Type B pancreatic cell (in vitro differentiated cells): ENCODE results near the gene ERN2. TPM values are rescaled to one million over a fixed set of nuclear protein-coding genes. Genes with fewer than 3 reads are reported as not detected.

ENCODE experiments used
- DNase-seq: peaks from one replicate; pipeline ENCODE4 v3.0.0; 2021; ENCODE audit warnings: mixed read lengths; ENCODE audit not compliant: unreplicated experiment; ENCODE audit errors: extremely low spot score
- H3K27ac Mint-ChIP-seq: 2 replicates; pipeline ENCODE4 v1.8.0; 2021; ENCODE audit warnings: mild to moderate bottlenecking, mixed read lengths
- H3K27me3 Mint-ChIP-seq: 2 replicates; pipeline ENCODE4 v1.8.0; 2021; ENCODE audit warnings: mixed read lengths
- H3K36me3 Mint-ChIP-seq: 2 replicates; pipeline ENCODE4 v1.8.0; 2021; ENCODE audit warnings: mixed read lengths
- H3K4me1 Mint-ChIP-seq: one replicate; pipeline ENCODE4 v1.8.0; 2021; ENCODE audit warnings: mixed read lengths; ENCODE audit not compliant: unreplicated experiment
- H3K4me3 Mint-ChIP-seq: 2 replicates; pipeline ENCODE4 v1.8.0; 2021; ENCODE audit warnings: mild to moderate bottlenecking, mixed read lengths
- H3K9me3 Mint-ChIP-seq: 2 replicates; pipeline ENCODE4 v1.8.0; 2021; ENCODE audit warnings: mixed read lengths
- CTCF ChIP-seq: fragments of 200-600 bp; sonication (generic); conservative IDR thresholded peaks from 2 replicates; pipeline ENCODE4 v1.5.0; 2021; ENCODE audit warnings: antibody characterized with exemption, mild to moderate bottlenecking
- total RNA-seq: library from RNA; stranded (reverse); gene quantifications from 2 replicates; pipeline ENCODE4 v1.2.1, GENCODE V29; 2021; ENCODE audit warnings: low replicate concordance

Gene ERN2
- total RNA-seq, 1 donor from 2014 or later, result 3.1 TPM

- H3K9me3 Mint-ChIP-seq, result no peaks in the 10 kb centered on the region
- no peak for DNase-seq
- H3K27me3 Mint-ChIP-seq, result no peaks in the 10 kb centered on the region
- peaks cover 17% of the 10 kb centered on the region for H3K36me3 Mint-ChIP-seq
- H3K27ac Mint-ChIP-seq, result no peak overlapping the region
- H3K4me1 Mint-ChIP-seq, result peaks cover 23% of the 10 kb centered on the region
- TF ChIP-seq CTCF, result no peak
- H3K4me3 Mint-ChIP-seq, result no peak overlapping the region
These were observed 30.8 kb downstream of the ERN2 start for GRCh38 chr16:23682181-23682580.

DNA sequence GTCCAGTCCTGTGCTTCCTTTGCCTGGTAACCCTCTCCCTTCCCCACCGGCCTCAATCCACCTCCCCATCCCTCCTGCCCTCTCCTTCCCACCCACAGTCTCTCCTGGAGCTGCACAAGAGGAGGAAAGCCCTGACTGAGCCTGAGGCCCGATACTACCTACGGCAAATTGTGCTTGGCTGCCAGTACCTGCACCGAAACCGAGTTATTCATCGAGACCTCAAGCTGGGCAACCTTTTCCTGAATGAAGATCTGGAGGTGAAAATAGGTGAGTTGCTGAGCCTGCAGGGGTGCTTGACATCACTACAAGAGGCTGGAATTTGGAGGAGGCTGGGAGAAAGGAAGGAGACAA lies 33.1 kb downstream of the ERN2 start:
- Mint-ChIP-seq H3K4me3 (peak overlapping the region; percentile 94), H3K4me1 (peaks cover 23% of the 10 kb centered on the region), H3K36me3 (peaks cover 12% of the 10 kb centered on the region), H3K27me3 (no peaks in the 10 kb centered on the region), H3K27ac (peak overlapping the region; percentile 67), H3K9me3 (no peaks in the 10 kb centered on the region)
- TF ChIP-seq CTCF, result no peak
- DNase-seq, result no peak

- Mint-ChIP-seq H3K36me3 (peaks cover 12% of the 10 kb centered on the region), H3K4me3 (peak overlapping the region; percentile 94), H3K27me3 (no peaks in the 10 kb centered on the region), H3K27ac (peak overlapping the region; percentile 67), H3K9me3 (no peaks in the 10 kb centered on the region), H3K4me1 (peaks cover 23% of the 10 kb centered on the region)
- DNase-seq, result no peak
- no peak for TF ChIP-seq CTCF
These were observed 33.6 kb downstream of the ERN2 start for GRCh38 chr16:23679274-23679985.

DNA sequence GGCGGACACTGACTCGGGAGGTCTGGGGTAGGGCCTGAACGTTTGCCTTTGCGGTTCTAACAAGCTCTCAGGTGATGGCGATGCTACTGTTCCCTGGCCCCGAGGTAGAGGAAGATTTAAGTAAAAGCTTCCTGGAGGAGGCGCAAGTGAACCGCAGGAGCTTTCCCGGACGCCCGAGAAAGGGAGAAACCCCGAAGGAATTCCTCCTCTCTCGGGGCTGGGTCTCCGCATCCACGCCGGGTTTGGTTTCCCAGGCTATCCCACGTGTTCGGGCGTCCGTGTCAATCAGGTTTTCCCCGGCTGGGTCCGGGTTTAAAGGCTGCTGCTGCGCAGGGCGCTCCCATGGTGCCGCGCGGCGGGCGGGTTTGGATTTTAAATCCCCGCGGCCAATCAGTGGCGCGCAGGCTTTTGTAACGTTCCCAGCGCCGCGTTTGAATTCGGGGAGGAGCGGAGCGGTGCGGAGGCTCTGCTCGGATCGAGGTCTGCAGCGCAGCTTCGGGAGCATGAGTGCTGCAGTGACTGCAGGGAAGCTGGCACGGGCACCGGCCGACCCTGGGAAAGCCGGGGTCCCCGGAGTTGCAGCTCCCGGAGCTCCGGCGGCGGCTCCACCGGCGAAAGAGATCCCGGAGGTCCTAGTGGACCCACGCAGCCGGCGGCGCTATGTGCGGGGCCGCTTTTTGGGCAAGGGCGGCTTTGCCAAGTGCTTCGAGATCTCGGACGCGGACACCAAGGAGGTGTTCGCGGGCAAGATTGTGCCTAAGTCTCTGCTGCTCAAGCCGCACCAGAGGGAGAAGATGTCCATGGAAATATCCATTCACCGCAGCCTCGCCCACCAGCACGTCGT lies 34.4 kb downstream of the ERN2 start, which contains the start of gene PLK1:
TSS of gene PLK1 (plus strand) at position 460 of the 844 bp plus-strand sequence. CDS start at position 504, 44 bp downstream.
- Mint-ChIP-seq H3K27me3 (no peaks in the 10 kb centered on the region), H3K9me3 (no peaks in the 10 kb centered on the region), H3K4me1 (peaks cover 23% of the 10 kb centered on the region), H3K36me3 (peaks cover 9% of the 10 kb centered on the region), H3K27ac (peak within 1 kb of the TSS; percentile 69), H3K4me3 (peak within 1 kb of the TSS; percentile 94)
- peak; percentile 87 for DNase-seq
- peak; percentile 51 for TF ChIP-seq CTCF

GRCh38 chr16:23676924-23677480 lies 36.0 kb downstream of the ERN2 start:
- Mint-ChIP-seq H3K9me3 (no peaks in the 10 kb centered on the region), H3K4me1 (peaks cover 19% of the 10 kb centered on the region), H3K4me3 (peak overlapping the region; percentile 64), H3K36me3 (peaks cover 5% of the 10 kb centered on the region), H3K27ac (no peak overlapping the region), H3K27me3 (no peaks in the 10 kb centered on the region)
- TF ChIP-seq CTCF, result no peak
- no peak for DNase-seq
